PC-3 (cell line): ENCODE data around the gene KLF16.
A peak's percentile ranks its signal among the peaks of the same experiment; 100 is the strongest.

ENCODE experiments used
- EZH2 ChIP-seq: fragments of 300-600 bp; sonication (generic); IDR thresholded peaks from one replicate; pipeline ENCODE4 v1.6.1; 2017; ENCODE audit warnings: antibody characterized with exemption, mild to moderate bottlenecking, low read length; ENCODE audit not compliant: unreplicated experiment
- EZH2phosphoT487 ChIP-seq: fragments of 300-600 bp; sonication (generic); IDR thresholded peaks from 2 replicates; pipeline ENCODE4 v1.6.1; 2018; ENCODE audit warnings: mild to moderate bottlenecking, antibody characterized with exemption, low read length, borderline replicate concordance
- TF ChIP-seq, protein P1 (sequence below): fragments of 300-600 bp; sonication (generic); conservative IDR thresholded peaks from 2 replicates; pipeline ENCODE4 v1.5.1; 2017; ENCODE audit warnings: antibody characterized with exemption, low read depth, mild to moderate bottlenecking, low read length

DNA sequence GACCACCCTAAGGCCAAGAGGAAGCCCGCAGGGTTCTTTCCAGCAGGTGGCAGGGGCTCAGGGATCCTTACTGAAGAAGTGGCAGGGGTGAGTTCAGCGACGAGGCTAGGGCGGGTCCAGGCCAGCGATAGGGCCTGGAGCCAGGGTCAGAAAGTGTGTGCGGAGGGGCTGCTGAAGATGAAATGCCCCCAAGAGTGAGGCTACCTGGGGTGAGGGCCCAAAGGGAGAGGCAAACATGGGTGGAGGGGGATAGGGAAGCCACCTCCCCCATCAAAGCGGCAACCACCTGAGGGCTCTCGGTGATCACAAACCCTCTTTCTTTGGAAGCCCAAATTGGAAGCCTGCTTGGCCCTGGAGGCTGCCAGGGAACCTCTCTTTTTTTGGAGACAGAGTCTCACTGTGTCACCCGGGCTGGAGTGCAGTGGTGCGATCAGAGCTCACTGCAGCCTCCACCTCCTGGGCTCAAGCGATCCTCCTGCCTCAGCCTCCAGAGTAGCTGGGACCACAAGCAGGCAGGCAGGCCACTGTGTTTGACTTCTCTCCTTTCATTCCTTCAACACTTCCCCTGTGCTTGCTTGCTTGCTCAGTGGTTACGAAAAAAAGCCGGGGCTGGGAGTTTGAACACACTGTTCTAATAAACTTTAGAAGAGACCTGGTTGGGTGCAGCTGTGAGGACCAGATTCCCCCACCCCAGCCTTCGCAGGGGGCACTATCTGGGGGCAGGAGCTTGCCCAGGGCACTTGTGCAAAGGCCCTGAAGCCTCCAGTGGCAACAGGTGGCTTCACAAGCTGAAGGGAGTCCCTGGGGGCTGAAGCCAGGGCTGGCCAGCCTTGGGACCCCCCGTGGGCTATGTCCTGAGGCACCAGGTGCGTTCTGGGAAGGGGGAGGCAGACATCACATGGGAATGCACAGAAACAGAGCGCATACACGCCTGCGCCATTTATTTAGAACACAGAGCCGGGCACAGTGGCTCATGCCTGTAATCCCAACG is 49.9 kb downstream of the KLF16 start:
- TF ChIP-seq, protein P1, sequence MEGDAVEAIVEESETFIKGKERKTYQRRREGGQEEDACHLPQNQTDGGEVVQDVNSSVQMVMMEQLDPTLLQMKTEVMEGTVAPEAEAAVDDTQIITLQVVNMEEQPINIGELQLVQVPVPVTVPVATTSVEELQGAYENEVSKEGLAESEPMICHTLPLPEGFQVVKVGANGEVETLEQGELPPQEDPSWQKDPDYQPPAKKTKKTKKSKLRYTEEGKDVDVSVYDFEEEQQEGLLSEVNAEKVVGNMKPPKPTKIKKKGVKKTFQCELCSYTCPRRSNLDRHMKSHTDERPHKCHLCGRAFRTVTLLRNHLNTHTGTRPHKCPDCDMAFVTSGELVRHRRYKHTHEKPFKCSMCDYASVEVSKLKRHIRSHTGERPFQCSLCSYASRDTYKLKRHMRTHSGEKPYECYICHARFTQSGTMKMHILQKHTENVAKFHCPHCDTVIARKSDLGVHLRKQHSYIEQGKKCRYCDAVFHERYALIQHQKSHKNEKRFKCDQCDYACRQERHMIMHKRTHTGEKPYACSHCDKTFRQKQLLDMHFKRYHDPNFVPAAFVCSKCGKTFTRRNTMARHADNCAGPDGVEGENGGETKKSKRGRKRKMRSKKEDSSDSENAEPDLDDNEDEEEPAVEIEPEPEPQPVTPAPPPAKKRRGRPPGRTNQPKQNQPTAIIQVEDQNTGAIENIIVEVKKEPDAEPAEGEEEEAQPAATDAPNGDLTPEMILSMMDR = peak; percentile 25; the same call in 1 of the 2 replicates
- TF ChIP-seq EZH2 (no peak), EZH2phosphoT487 (no peak)
